NCI-H1930 (cell line): Measurements from ENCODE around the gene METTL23.
A peak's percentile ranks its signal among the peaks of the same experiment; 100 is the strongest.

ENCODE experiments used
- DNase-seq, 2 experiments: peaks; one replicate each; lab custom pipeline; 2025; lab: John Stamatoyannopoulos, UW

Gene METTL23, protein sequence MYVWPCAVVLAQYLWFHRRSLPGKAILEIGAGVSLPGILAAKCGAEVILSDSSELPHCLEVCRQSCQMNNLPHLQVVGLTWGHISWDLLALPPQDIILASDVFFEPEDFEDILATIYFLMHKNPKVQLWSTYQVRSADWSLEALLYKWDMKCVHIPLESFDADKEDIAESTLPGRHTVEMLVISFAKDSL

DNA sequence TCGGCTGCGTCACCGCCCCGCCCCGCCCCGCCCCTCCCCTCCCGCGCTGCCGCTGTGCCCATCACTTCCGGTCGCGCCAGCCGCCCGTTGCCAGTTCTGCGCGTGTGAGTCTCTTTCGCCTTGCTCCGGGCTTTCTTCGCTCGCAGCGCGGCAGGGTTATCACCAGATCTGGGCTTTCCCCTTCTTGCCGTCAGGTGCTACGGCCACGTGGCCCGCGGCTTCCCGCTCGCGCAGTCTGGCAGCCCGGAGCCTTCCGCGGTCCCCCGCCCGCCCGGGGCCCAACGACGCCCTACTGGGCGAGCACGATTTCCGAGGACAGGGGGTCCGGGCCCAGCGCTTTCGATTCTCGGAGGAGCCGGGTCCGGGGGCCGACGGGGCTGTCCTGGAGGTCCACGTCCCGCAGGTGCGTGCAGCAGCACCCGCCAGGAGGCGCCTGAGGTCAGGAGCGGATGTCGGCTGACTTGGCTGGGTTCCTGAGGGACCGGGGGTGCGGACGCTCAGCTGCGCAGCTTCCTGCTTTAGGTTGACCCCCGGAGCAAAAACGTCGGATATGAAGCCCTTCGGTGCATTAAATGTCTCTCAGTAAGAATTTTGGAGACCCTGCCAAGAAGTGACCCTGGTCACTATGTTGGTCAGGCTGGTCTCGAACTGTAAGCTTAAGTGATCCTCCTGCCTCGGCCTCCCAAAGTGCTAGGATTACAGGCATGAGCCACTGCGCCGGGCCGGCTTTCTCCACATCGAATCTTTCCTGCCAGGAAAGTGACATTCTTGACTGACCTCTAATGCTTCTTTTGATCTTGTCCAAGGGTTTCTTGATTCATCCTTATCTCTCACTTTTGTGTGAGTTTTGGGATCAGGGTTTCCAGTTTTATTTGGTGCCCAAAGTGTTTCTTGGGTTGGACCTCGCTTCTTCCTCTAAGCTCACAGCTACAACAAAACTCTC is at the start of gene METTL23:
METTL23 (plus strand) TSS at position 64 of the 943 bp plus-strand sequence. CDS start 2,872 bp downstream, outside the sequence.
- peak; percentile 41 to 79 for DNase-seq

DNA sequence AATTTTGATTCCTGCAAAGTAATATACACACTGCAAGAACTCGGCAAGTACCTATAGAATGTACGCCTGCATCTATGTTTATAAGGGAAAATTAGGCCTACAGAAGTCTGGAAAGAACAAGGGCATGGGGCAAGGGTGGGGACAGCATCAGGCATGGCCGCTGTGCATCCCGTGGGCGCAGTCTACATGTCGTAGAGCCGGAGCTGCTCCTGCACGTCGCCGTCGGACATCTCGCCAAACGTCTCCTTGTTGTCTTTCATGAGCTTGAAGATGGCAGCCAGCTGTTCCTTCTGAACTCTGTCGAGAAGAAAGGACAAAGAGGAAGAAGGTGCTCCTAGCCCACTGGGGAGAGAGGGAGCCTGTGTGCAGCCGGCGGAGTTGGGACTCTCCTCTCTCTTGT is 49.2 kb upstream of the METTL23 start:
- DNase-seq: no peak

DNA sequence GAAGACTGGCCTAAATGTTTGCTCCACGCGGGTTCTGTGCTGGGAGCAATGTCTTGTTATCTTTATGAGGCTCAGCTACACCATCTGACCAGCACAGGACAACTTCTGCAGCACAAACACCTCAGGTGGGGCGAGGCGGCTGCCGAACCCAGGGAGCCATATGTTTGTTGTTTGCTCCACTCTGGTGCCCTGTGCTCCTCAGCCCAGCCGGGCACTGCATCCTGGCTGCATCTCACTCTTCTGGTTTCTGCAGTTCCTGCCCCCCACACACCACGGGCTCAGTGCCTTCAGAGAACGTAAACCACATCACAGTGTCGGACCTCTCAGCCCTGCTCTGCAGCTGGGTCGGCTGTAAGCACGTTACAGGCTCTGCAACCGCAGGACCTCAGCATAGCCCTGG is 48.3 kb upstream of the METTL23 start:
- no peak for DNase-seq

- no peak for DNase-seq
These were observed 47.4 kb upstream of the METTL23 start for GRCh38 chr17:76679239-76679638.

GRCh38 chr17:76681222-76682137 is 45.2 kb upstream of the METTL23 start:
- peak; percentile 17 to 56 for DNase-seq

DNA sequence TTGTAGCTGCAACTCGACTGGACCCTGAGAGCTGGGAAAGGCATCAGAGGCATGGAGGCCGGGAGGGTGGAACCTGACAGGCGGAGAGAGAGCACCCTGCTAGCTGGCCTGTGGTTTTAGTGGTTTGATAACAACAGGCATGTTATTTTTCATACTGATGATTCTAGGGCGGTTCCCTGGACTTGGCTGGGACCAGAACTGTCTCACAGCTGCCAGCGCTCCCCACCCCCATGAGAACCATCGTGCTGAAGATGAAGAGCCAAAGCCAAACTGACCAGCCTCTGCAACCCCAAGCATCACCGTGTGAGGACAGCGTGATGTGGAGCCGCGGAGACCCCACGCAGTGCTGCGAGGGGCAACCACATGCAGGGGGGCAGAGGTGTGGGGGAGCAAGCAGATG is 44.3 kb upstream of the METTL23 start:
- DNase-seq: no peak

DNA sequence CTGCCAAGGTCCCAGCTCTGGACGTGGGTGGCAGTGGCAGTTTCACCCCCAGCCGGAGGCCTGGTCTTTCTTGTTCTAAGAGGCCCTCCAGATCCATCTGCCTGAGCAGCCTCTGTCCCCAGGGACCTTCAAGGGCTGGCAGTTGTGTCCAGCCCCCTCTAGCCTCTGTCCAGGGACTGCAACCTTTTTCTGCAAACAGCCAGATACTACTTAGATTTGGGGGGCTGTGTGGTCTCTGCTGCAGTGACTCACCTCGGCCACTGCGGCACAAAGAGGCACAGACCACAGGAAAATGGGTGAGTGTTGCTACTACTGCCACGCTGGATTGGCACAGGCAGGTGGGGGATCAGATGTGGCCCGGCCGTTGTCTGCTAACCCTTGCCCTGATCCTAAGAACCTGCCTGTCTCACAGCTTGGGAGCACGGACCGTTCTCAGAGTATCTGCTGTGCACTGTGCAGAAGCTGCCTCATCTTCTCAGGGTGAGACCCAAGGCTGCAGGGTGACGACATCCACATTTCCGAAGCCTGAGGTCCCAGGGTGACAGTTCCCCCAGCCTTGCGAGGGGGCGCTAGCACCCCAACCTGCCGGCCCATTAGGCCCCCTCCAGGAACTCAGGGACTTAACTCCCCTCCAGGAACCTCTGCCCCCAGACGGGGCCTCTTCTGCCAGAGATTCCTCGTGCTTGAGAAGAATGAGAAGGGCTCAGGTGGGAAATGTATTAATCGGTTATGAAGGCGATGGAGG is 43.5 kb upstream of the METTL23 start:
- no peak for DNase-seq

GRCh38 chr17:76683921-76684745 is 42.5 kb upstream of the METTL23 start:
- no peak for DNase-seq

DNA sequence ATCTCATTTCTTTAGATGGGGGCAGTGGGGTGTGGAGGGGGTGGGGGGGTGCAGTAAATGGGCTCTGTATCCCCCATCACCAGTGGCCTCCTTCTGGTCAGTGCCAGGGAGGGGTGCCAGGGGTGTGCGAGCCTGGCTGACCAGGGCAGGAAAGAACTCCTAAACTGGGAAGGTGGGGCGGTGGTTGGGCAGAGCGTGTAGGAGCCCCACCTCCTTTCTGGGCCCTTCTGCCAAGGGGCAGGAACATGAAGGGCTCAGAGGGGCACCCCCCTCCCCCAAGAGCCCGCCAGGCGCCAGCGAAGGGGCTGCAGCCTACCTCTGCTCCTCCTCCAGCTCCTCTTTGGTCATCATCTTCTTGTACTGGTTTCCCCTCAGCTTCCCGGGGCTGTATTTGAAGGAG is 41.9 kb upstream of the METTL23 start:
- DNase-seq: no peak

DNA sequence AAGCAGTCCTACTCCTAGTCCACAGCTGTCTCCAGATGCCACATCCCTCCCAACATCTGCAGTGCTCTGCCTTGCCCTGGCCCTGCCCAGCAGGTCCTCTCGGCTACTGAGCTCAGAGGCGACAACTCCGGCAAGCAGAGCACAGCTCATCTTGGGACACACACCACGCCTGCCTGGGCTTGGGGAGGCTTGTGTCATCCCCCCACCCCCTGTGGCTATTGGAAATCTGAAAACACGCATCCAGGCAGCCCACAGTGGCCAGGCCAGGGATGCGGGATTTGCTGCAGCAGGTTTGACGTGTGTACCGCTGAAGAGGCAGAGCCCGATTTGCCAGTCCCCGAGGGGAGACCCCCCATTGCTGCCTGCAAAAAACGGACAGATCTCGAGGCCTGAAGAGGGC is 41.3 kb upstream of the METTL23 start:
- no peak for DNase-seq

DNA sequence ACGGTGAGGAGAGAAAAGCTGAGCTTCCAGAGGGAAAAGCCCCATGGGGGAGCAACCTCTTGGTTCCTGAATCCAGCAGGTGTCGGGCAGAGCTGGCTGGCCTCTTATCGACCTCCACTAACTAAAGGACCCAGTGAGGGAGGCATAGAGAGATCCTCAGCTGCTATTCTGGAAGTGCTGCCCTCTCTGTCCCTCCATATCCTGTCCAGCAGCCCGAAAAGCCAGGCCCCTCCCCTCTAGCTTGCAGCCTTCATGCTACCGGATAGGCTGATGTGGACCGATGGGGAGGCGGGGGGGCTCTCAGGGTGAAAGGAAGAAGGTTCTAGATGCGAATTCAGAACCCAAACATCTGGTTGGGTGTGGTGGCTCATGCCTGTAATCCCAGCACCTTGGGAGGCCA is 40.8 kb upstream of the METTL23 start:
- no peak for DNase-seq

DNA sequence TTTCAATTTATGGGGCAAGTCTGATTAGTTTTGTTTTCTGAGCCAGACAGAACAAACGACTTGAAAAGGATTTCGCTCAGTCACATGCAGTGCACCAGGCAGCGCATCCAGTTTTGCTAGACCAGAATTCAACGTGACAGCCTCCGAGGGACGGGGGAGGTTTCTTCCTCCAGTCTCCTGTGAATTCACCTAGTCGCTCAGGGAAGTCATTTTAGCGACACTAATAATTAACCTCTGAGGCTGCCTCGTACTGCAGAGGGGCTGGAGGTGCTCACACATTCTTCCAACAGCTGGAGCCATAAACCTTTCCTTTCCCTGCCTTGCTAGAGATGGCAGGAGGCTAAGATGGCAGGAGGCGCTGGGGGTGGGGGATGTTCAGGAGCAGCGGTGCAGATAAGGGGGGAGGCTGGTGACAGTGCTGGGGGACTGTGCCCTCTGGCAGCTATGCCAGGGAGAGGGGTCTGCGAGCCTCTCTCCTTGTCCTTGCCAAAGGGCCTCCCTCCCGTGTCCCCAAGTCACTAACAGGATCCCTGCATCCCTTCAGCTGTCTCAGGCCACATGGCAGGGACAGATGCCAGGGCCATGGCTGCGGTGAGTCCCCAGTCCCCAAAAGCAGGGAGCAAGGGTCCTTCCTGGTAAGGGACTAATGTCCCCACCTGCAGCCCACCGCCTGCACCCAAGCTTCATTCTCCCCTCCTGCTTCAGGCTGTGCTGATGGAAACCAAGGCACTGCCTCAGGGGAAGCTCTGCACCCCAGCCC is 39.9 kb upstream of the METTL23 start:
- DNase-seq: no peak

GRCh38 chr17:76687298-76688164 is 39.1 kb upstream of the METTL23 start:
- DNase-seq: no peak

GRCh38 chr17:76688165-76688622 is 38.4 kb upstream of the METTL23 start:
- DNase-seq: no peak

- DNase-seq: no peak
These were observed 36.8 kb upstream of the METTL23 start for GRCh38 chr17:76689859-76690258.

- no peak for DNase-seq
These were observed 35.9 kb upstream of the METTL23 start for GRCh38 chr17:76690596-76691280.

- DNase-seq: no peak
These were observed 35.1 kb upstream of the METTL23 start for GRCh38 chr17:76691379-76692191.
